Stimulated activated CD4-positive, alpha-beta T cell treated with anti-CD3 and anti-CD28 coated beads, Interleukin-1b, Interleukin-23, amount 100 ng/mL, for 24 hours (primary cell): Measurements from ENCODE around the gene PCNX1.
"Not testable (repeated sequence)": the region's sequence is repeated elsewhere in the genome, so short reads cannot be mapped to it uniquely, and the experiment has no call there.

Source experiments
- DNase-seq, 4 experiments: peaks; one replicate each; pipeline ENCODE4 v3.0.0-alpha.2; 2020; ENCODE audit warnings: low read depth in 4 of 4, low spot score in 1 of 4

Gene PCNX1

GRCh38 chr14:71063351-71063750, 156.1 kb downstream of the PCNX1 start:
- no peak for DNase-seq

- not testable (repeated sequence) for DNase-seq
These were observed 157.5 kb downstream of the PCNX1 start for GRCh38 chr14:71064747-71065146.

GRCh38 chr14:71070169-71070568, 162.9 kb downstream of the PCNX1 start:
- no peak for DNase-seq

GRCh38 chr14:71071042-71071441, 163.8 kb downstream of the PCNX1 start:
- DNase-seq, result no peak

GRCh38 chr14:71076462-71077092, 169.3 kb downstream of the PCNX1 start:
- no peak for DNase-seq

- DNase-seq, result no peak
These were observed 171.2 kb downstream of the PCNX1 start for GRCh38 chr14:71078500-71078899.

GRCh38 chr14:71086567-71086966, 179.3 kb downstream of the PCNX1 start:
- no peak for DNase-seq

GRCh38 chr14:71089971-71090370, 182.7 kb downstream of the PCNX1 start:
- DNase-seq, result no peak

GRCh38 chr14:71094722-71095121, 187.5 kb downstream of the PCNX1 start:
- DNase-seq, result no peak

GRCh38 chr14:71096947-71097346, 189.7 kb downstream of the PCNX1 start:
- no peak for DNase-seq

- DNase-seq, result no peak
These were observed 196.6 kb downstream of the PCNX1 start for GRCh38 chr14:71103662-71104484.

- no peak for DNase-seq
These were observed 197.9 kb downstream of the PCNX1 start for GRCh38 chr14:71105177-71105576.

- DNase-seq, result no peak
These were observed 200.7 kb downstream of the PCNX1 start for GRCh38 chr14:71107921-71108320.

GRCh38 chr14:71108398-71109119, 201.3 kb downstream of the PCNX1 start:
- DNase-seq, result no peak

GRCh38 chr14:71113376-71113775, 206.1 kb downstream of the PCNX1 start:
- no peak for DNase-seq

GRCh38 chr14:71114565-71114964, 207.3 kb downstream of the PCNX1 start:
- no peak for DNase-seq

- no peak for DNase-seq
These were observed 208.0 kb downstream of the PCNX1 start for GRCh38 chr14:71115306-71115705.

- DNase-seq, result no peak
These were observed 208.7 kb downstream of the PCNX1 start for GRCh38 chr14:71115821-71116567.

GRCh38 chr14:71116568-71117122, 209.4 kb downstream of the PCNX1 start:
- no peak for DNase-seq

- DNase-seq, result no peak
These were observed 210.8 kb downstream of the PCNX1 start for GRCh38 chr14:71117839-71118743.
